Measurements from ENCODE around the gene PLEKHA7. TPM values are rescaled to one million over a fixed set of nuclear protein-coding genes. Genes with fewer than 3 reads are reported as not detected.

PLEKHA7 gene, protein sequence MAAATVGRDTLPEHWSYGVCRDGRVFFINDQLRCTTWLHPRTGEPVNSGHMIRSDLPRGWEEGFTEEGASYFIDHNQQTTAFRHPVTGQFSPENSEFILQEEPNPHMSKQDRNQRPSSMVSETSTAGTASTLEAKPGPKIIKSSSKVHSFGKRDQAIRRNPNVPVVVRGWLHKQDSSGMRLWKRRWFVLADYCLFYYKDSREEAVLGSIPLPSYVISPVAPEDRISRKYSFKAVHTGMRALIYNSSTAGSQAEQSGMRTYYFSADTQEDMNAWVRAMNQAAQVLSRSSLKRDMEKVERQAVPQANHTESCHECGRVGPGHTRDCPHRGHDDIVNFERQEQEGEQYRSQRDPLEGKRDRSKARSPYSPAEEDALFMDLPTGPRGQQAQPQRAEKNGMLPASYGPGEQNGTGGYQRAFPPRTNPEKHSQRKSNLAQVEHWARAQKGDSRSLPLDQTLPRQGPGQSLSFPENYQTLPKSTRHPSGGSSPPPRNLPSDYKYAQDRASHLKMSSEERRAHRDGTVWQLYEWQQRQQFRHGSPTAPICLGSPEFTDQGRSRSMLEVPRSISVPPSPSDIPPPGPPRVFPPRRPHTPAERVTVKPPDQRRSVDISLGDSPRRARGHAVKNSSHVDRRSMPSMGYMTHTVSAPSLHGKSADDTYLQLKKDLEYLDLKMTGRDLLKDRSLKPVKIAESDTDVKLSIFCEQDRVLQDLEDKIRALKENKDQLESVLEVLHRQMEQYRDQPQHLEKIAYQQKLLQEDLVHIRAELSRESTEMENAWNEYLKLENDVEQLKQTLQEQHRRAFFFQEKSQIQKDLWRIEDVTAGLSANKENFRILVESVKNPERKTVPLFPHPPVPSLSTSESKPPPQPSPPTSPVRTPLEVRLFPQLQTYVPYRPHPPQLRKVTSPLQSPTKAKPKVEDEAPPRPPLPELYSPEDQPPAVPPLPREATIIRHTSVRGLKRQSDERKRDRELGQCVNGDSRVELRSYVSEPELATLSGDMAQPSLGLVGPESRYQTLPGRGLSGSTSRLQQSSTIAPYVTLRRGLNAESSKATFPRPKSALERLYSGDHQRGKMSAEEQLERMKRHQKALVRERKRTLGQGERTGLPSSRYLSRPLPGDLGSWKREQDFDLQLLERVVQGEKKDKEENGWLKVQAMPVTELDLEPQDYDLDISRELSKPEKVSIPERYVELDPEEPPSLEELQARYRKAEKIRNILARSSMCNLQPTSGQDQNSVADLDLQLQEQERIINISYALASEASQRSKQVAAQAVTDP
- total RNA-seq: under 0.01 and 0.17 TPM in 2 replicates

GRCh38 chr11:17014321-17014832, at the start of gene PLEKHA7:
TSS of gene PLEKHA7 (minus strand) at chr11:17014414. CDS start at chr11:17014401, 13 bp downstream.

GRCh38 chr11:16738193-16738946, 275.8 kb downstream of the PLEKHA7 start, which contains the start of gene C11orf58:
TSS of gene C11orf58 (plus strand) at chr11:16738647. CDS start at chr11:16738779, 132 bp downstream.

Other genes starting within 250 kb of the PLEKHA7 start
- 926 and 1,370 TPM in 2 replicates for gene RPS13, start 63.3 kb upstream of the PLEKHA7 start, total RNA-seq
- gene PIK3C2A, start 193.6 kb upstream of the PLEKHA7 start, total RNA-seq: 22.8 and 28.1 TPM in 2 replicates